ENCODE data around the gene ATXN1.

ATXN1 gene

GRCh38 chr6:16324606-16325225 lies 436.5 kb downstream of the ATXN1 start:
- peaks cover 56% of the 10 kb centered on the region for H3K4me1 Mint-ChIP-seq (ENCODE audit: low read depth)

GRCh38 chr6:16324184-16324583 lies 437.1 kb downstream of the ATXN1 start:
- Mint-ChIP-seq H3K4me1 (ENCODE audit: low read depth) (peaks cover 62% of the 10 kb centered on the region), H3K9me3 (ENCODE audit: low read depth) (no peaks in the 10 kb centered on the region), H3K4me3 (no peak overlapping the region), H3K36me3 (peaks cover 20% of the 10 kb centered on the region), H3K27me3 (no peaks in the 10 kb centered on the region), H3K27ac (peak overlapping the region; percentile 97)

More at GRCh38 chr6:16324606-16325225, 436.5 kb downstream of the ATXN1 start:
- Mint-ChIP-seq H3K27ac (no peak overlapping the region), H3K36me3 (peaks cover 22% of the 10 kb centered on the region), H3K27me3 (no peaks in the 10 kb centered on the region), H3K9me3 (ENCODE audit: low read depth) (no peaks in the 10 kb centered on the region), H3K4me3 (no peak overlapping the region)

GRCh38 chr6:16322666-16323312 lies 438.5 kb downstream of the ATXN1 start:
- Mint-ChIP-seq H3K9me3 (ENCODE audit: low read depth) (no peaks in the 10 kb centered on the region), H3K27me3 (no peaks in the 10 kb centered on the region), H3K36me3 (peaks cover 17% of the 10 kb centered on the region), H3K4me1 (ENCODE audit: low read depth) (peaks cover 76% of the 10 kb centered on the region), H3K4me3 (peak overlapping the region; percentile 62), H3K27ac (peak overlapping the region; percentile 97)

- H3K27me3 Mint-ChIP-seq = no peaks in the 10 kb centered on the region
- H3K27ac Mint-ChIP-seq = peak overlapping the region; percentile 97
- peaks cover 18% of the 10 kb centered on the region for H3K36me3 Mint-ChIP-seq
- peaks cover 84% of the 10 kb centered on the region for H3K4me1 Mint-ChIP-seq (ENCODE audit: low read depth)
- H3K4me3 Mint-ChIP-seq = peak overlapping the region; percentile 13
- no peaks in the 10 kb centered on the region for H3K9me3 Mint-ChIP-seq (ENCODE audit: low read depth)
These were observed 439.4 kb downstream of the ATXN1 start for GRCh38 chr6:16321826-16322225.

- Mint-ChIP-seq H3K36me3 (peaks cover 16% of the 10 kb centered on the region), H3K27ac (peak overlapping the region; percentile 91), H3K4me1 (ENCODE audit: low read depth) (peaks cover 85% of the 10 kb centered on the region), H3K4me3 (peak overlapping the region; percentile 75), H3K27me3 (no peaks in the 10 kb centered on the region), H3K9me3 (ENCODE audit: low read depth) (no peaks in the 10 kb centered on the region)
These were observed 439.9 kb downstream of the ATXN1 start for GRCh38 chr6:16321341-16321710.

- Mint-ChIP-seq H3K27me3 (no peaks in the 10 kb centered on the region), H3K9me3 (ENCODE audit: low read depth) (no peaks in the 10 kb centered on the region), H3K27ac (peak overlapping the region; percentile 91), H3K36me3 (peaks cover 12% of the 10 kb centered on the region), H3K4me3 (peak overlapping the region; percentile 75), H3K4me1 (ENCODE audit: low read depth) (peaks cover 82% of the 10 kb centered on the region)
These were observed 440.5 kb downstream of the ATXN1 start for GRCh38 chr6:16320533-16321340.

GRCh38 chr6:16319813-16320532 lies 441.3 kb downstream of the ATXN1 start:
- no peaks in the 10 kb centered on the region for H3K9me3 Mint-ChIP-seq (ENCODE audit: low read depth)
- H3K36me3 Mint-ChIP-seq = peaks cover 14% of the 10 kb centered on the region
- H3K27me3 Mint-ChIP-seq = no peaks in the 10 kb centered on the region
- peak overlapping the region; percentile 91 for H3K27ac Mint-ChIP-seq
- peak overlapping the region; percentile 75 for H3K4me3 Mint-ChIP-seq
- peaks cover 76% of the 10 kb centered on the region for H3K4me1 Mint-ChIP-seq (ENCODE audit: low read depth)

GRCh38 chr6:16318953-16319720 lies 442.1 kb downstream of the ATXN1 start:
- H3K36me3 Mint-ChIP-seq = peaks cover 14% of the 10 kb centered on the region
- H3K4me3 Mint-ChIP-seq = peak overlapping the region; percentile 75
- H3K27ac Mint-ChIP-seq = peak overlapping the region; percentile 91
- H3K27me3 Mint-ChIP-seq = no peaks in the 10 kb centered on the region
- no peaks in the 10 kb centered on the region for H3K9me3 Mint-ChIP-seq (ENCODE audit: low read depth)
- peaks cover 69% of the 10 kb centered on the region for H3K4me1 Mint-ChIP-seq (ENCODE audit: low read depth)

GRCh38 chr6:16318538-16318937 lies 442.7 kb downstream of the ATXN1 start:
- H3K36me3 Mint-ChIP-seq = peaks cover 14% of the 10 kb centered on the region
- peak overlapping the region; percentile 91 for H3K27ac Mint-ChIP-seq
- H3K4me1 Mint-ChIP-seq (ENCODE audit: low read depth) = peaks cover 64% of the 10 kb centered on the region

GRCh38 chr6:16316741-16317251 lies 444.5 kb downstream of the ATXN1 start:
- H3K4me1 Mint-ChIP-seq (ENCODE audit: low read depth) = peaks cover 48% of the 10 kb centered on the region
- no peaks in the 10 kb centered on the region for H3K27me3 Mint-ChIP-seq
- H3K36me3 Mint-ChIP-seq = peaks cover 9% of the 10 kb centered on the region
- H3K27ac Mint-ChIP-seq = peak overlapping the region; percentile 86
- no peaks in the 10 kb centered on the region for H3K9me3 Mint-ChIP-seq (ENCODE audit: low read depth)
- peak overlapping the region; percentile 65 for H3K4me3 Mint-ChIP-seq

More at GRCh38 chr6:16318538-16318937, 442.7 kb downstream of the ATXN1 start:
- Mint-ChIP-seq H3K4me3 (peak overlapping the region; percentile 75), H3K27me3 (no peaks in the 10 kb centered on the region), H3K9me3 (ENCODE audit: low read depth) (no peaks in the 10 kb centered on the region)

- Mint-ChIP-seq H3K4me3 (no peak overlapping the region), H3K27ac (no peak overlapping the region), H3K9me3 (ENCODE audit: low read depth) (no peaks in the 10 kb centered on the region), H3K4me1 (ENCODE audit: low read depth) (peaks cover 24% of the 10 kb centered on the region), H3K36me3 (peaks cover 16% of the 10 kb centered on the region), H3K27me3 (no peaks in the 10 kb centered on the region)
These were observed 447.0 kb downstream of the ATXN1 start for GRCh38 chr6:16314296-16314695.

GRCh38 chr6:16313732-16314131 lies 447.5 kb downstream of the ATXN1 start:
- peaks cover 19% of the 10 kb centered on the region for H3K4me1 Mint-ChIP-seq (ENCODE audit: low read depth)

GRCh38 chr6:16311763-16312162 lies 449.5 kb downstream of the ATXN1 start:
- Mint-ChIP-seq H3K4me3 (no peak overlapping the region), H3K36me3 (peaks cover 15% of the 10 kb centered on the region), H3K9me3 (ENCODE audit: low read depth) (no peaks in the 10 kb centered on the region), H3K4me1 (ENCODE audit: low read depth) (peaks cover under 1% of the 10 kb centered on the region), H3K27ac (no peak overlapping the region), H3K27me3 (no peaks in the 10 kb centered on the region)

More at GRCh38 chr6:16313732-16314131, 447.5 kb downstream of the ATXN1 start:
- Mint-ChIP-seq H3K4me3 (no peak overlapping the region), H3K27ac (no peak overlapping the region), H3K36me3 (peaks cover 18% of the 10 kb centered on the region), H3K27me3 (no peaks in the 10 kb centered on the region), H3K9me3 (ENCODE audit: low read depth) (no peaks in the 10 kb centered on the region)

GRCh38 chr6:16306334-16306733 lies 454.9 kb downstream of the ATXN1 start:
- Mint-ChIP-seq H3K27me3 (no peaks in the 10 kb centered on the region), H3K4me3 (no peak overlapping the region), H3K27ac (no peak overlapping the region), H3K9me3 (ENCODE audit: low read depth) (no peaks in the 10 kb centered on the region), H3K4me1 (ENCODE audit: low read depth) (no peaks in the 10 kb centered on the region), H3K36me3 (peaks cover 10% of the 10 kb centered on the region)

Measured in activated naive CD8-positive, alpha-beta T cell (primary cell).